Neural cell (in vitro differentiated cells): ENCODE results near the gene GNAI2. TPM values are rescaled to one million over a fixed set of nuclear protein-coding genes. Genes with fewer than 3 reads are reported as not detected.
A peak's percentile ranks its signal among the peaks of the same experiment; 100 is the strongest.

Experiments
- H2AFZ ChIP-seq: fragments of 200-600, 300-800 bp; sonication (generic), shearing (Covaris generic); 2 replicates; pipeline ENCODE4 v1.6.0; 2014; ENCODE audit warnings: low read depth, mild to moderate bottlenecking, antibody characterized with exemption, low read length, moderate library complexity
- H3F3A ChIP-seq: fragments of 200-600 bp; shearing (Covaris generic); 2 replicates; pipeline ENCODE4 v1.6.1; 2016; ENCODE audit warnings: mild to moderate bottlenecking, moderate library complexity, mixed read lengths, antibody characterized with exemption, low read length; ENCODE audit not compliant: insufficient read depth, poor library complexity, severe bottlenecking
- H3K27ac ChIP-seq: fragments of 200-600, 300-800 bp; sonication (generic), shearing (Covaris generic); 2 replicates; pipeline ENCODE4 v1.5.1; 2014; ENCODE audit warnings: mild to moderate bottlenecking, low read length, moderate library complexity
- H3K27me3 ChIP-seq: fragments of 300-800, 200-600 bp; sonication (generic), shearing (Covaris generic); 2 replicates; pipeline ENCODE4 v1.6.0; 2014; ENCODE audit warnings: mild to moderate bottlenecking, low read depth, low read length, moderate library complexity; ENCODE audit not compliant: insufficient read depth
- H3K36me3 ChIP-seq: fragments of 300-800, 200-600 bp; sonication (generic), shearing (Covaris generic); 2 replicates; pipeline ENCODE4 v1.5.1; 2014; ENCODE audit warnings: mild to moderate bottlenecking, antibody characterized with exemption, low read length, moderate library complexity; ENCODE audit not compliant: insufficient read depth
- H3K4me2 ChIP-seq: fragments of 300-800, 200-600 bp; sonication (generic), shearing (Covaris generic); 2 replicates; pipeline ENCODE4 v1.6.0; 2014; ENCODE audit warnings: mild to moderate bottlenecking, low read length
- H3K4me3 ChIP-seq: fragments of 300-800, 200-600 bp; sonication (generic), shearing (Covaris generic); 2 replicates; pipeline ENCODE4 v1.5.1; 2014; ENCODE audit warnings: mild to moderate bottlenecking, low read length, moderate library complexity
- H3K79me2 ChIP-seq: fragments of 200-600 bp; shearing (Covaris generic); replicated peaks from 2 replicates; pipeline ENCODE4 v1.6.0; 2014; ENCODE audit warnings: mild to moderate bottlenecking, low read length, moderate library complexity; ENCODE audit not compliant: insufficient read depth
- H3K9ac ChIP-seq: fragments of 300-800, 200-600 bp; sonication (generic), shearing (Covaris generic); 2 replicates; pipeline ENCODE4 v1.6.1; 2016; ENCODE audit warnings: mild to moderate bottlenecking, low read length, mixed read lengths
- H3K9me2 ChIP-seq: fragments of 200-600 bp; shearing (Covaris generic); 2 replicates; pipeline ENCODE4 v1.6.1; 2016; ENCODE audit warnings: mild to moderate bottlenecking, low read length, mixed read lengths; ENCODE audit not compliant: insufficient read depth
- H3K9me3 ChIP-seq: fragments of 200-600, 300-800 bp; sonication (generic), shearing (Covaris generic); 2 replicates; pipeline ENCODE4 v1.6.1; 2016; ENCODE audit warnings: mild to moderate bottlenecking, mixed run types, low read length, moderate library complexity, mixed read lengths
- H4K20me1 ChIP-seq: fragments of 200-600 bp; shearing (Covaris generic); 2 replicates; pipeline ENCODE4 v1.6.1; 2016; ENCODE audit warnings: mild to moderate bottlenecking, mixed run types; ENCODE audit not compliant: insufficient read depth
- EP300 ChIP-seq: fragments of 450-650 bp; conservative IDR thresholded peaks from 2 replicates; pipeline ENCODE4 v1.6.1; 2014; ENCODE audit warnings: antibody characterized with exemption, mild to moderate bottlenecking, moderate library complexity; ENCODE audit not compliant: poor library complexity, severe bottlenecking
- EZH2 ChIP-seq: fragments of 200-600, 300-800 bp; shearing (Covaris generic), sonication (generic); IDR thresholded peaks from 2 replicates; pipeline ENCODE4 v1.6.1; 2014; ENCODE audit warnings: antibody characterized with exemption, low read length, borderline replicate concordance, mild to moderate bottlenecking; ENCODE audit not compliant: insufficient read depth, poor library complexity, severe bottlenecking
- MXI1 ChIP-seq: fragments of 450-650 bp; conservative IDR thresholded peaks from 2 replicates; pipeline ENCODE4 v1.6.1; 2014; ENCODE audit warnings: antibody characterized with exemption, mild to moderate bottlenecking; ENCODE audit not compliant: poor library complexity, severe bottlenecking
- POLR2AphosphoS5 ChIP-seq: IDR thresholded peaks from 2 replicates; pipeline ENCODE4 v1.6.1; 2012
- RAD21 ChIP-seq: fragments of 450-650 bp; conservative IDR thresholded peaks from 2 replicates; pipeline ENCODE4 v1.6.1; 2014; ENCODE audit warnings: antibody characterized with exemption, mild to moderate bottlenecking, moderate library complexity
- REST ChIP-seq: IDR thresholded peaks from 2 replicates; pipeline ENCODE4 v1.6.1; 2012; ENCODE audit warnings: borderline replicate concordance
- SMC3 ChIP-seq: fragments of 450-650 bp; conservative IDR thresholded peaks from 2 replicates; pipeline ENCODE4 v1.6.1; 2014; ENCODE audit warnings: antibody characterized with exemption, mild to moderate bottlenecking, moderate library complexity; ENCODE audit not compliant: poor library complexity
- TAF1 ChIP-seq: IDR thresholded peaks from 2 replicates; pipeline ENCODE4 v1.6.1; 2012; ENCODE audit warnings: low read depth
- polyA plus RNA-seq: library from polyadenylated mRNA; depleted of rRNA; stranded (reverse); fragments of >200 nt; gene quantifications from 2 replicates; pipeline ENCODE4 v1.2.3, GENCODE V29; 2014
- TF ChIP-seq, protein P1 (sequence below): fragments of 450-650 bp; IDR thresholded peaks from 2 replicates; pipeline ENCODE4 v1.5.1; 2014; ENCODE audit warnings: antibody characterized with exemption, mild to moderate bottlenecking, moderate library complexity; ENCODE audit not compliant: poor library complexity, severe bottlenecking

GNAI2 gene
- polyA plus RNA-seq, 1 donor from 2014 or later = 101 TPM

- Histone ChIP-seq H3K79me2 (no peaks in the 10 kb centered on the region), H3K9me2 (no peaks in the 10 kb centered on the region), H3K36me3 (no peaks in the 10 kb centered on the region), H3F3A (no peaks in the 10 kb centered on the region), H2AFZ (no peak overlapping the region), H3K4me2 (no peak overlapping the region), H3K9me3 (no peaks in the 10 kb centered on the region), H3K9ac (no peak overlapping the region), H3K4me3 (no peak overlapping the region), H3K27me3 (no peaks in the 10 kb centered on the region), H3K27ac (no peak overlapping the region), H4K20me1 (no peaks in the 10 kb centered on the region)
- TF ChIP-seq MXI1 (no peak), POLR2AphosphoS5 (no peak), RAD21 (no peak), EP300 (no peak), SMC3 (no peak), TAF1 (no peak), REST (no peak), EZH2 (no peak)
- TF ChIP-seq, protein P1, sequence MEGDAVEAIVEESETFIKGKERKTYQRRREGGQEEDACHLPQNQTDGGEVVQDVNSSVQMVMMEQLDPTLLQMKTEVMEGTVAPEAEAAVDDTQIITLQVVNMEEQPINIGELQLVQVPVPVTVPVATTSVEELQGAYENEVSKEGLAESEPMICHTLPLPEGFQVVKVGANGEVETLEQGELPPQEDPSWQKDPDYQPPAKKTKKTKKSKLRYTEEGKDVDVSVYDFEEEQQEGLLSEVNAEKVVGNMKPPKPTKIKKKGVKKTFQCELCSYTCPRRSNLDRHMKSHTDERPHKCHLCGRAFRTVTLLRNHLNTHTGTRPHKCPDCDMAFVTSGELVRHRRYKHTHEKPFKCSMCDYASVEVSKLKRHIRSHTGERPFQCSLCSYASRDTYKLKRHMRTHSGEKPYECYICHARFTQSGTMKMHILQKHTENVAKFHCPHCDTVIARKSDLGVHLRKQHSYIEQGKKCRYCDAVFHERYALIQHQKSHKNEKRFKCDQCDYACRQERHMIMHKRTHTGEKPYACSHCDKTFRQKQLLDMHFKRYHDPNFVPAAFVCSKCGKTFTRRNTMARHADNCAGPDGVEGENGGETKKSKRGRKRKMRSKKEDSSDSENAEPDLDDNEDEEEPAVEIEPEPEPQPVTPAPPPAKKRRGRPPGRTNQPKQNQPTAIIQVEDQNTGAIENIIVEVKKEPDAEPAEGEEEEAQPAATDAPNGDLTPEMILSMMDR = no peak
These were observed 5.8 kb upstream of the GNAI2 start for GRCh38 chr3:50230104-50230793.

GRCh38 chr3:50230794-50231125 lies 5.2 kb upstream of the GNAI2 start:
- Histone ChIP-seq H3K4me3 (no peak overlapping the region), H3K4me2 (no peak overlapping the region), H3K9me2 (no peaks in the 10 kb centered on the region), H3K27ac (peak overlapping the region; percentile 2), H3K27me3 (no peaks in the 10 kb centered on the region), H2AFZ (no peak overlapping the region), H3K36me3 (no peaks in the 10 kb centered on the region), H4K20me1 (no peaks in the 10 kb centered on the region), H3F3A (no peaks in the 10 kb centered on the region), H3K79me2 (no peaks in the 10 kb centered on the region), H3K9me3 (no peaks in the 10 kb centered on the region), H3K9ac (no peak overlapping the region)
- no peak for TF ChIP-seq EP300
- TF ChIP-seq RAD21 = no peak
- no peak for TF ChIP-seq SMC3
- TF ChIP-seq TAF1 = no peak
- TF ChIP-seq, protein P1 = no peak
- no peak for TF ChIP-seq EZH2
- no peak for TF ChIP-seq MXI1
- TF ChIP-seq REST = no peak
- no peak for TF ChIP-seq POLR2AphosphoS5
